Breast epithelium (tissue), 3 donors: Measurements from ENCODE around the gene KRT15.

Experiments
- CTCF ChIP-seq, 3 donors: fragments of 450-650 bp; IDR thresholded peaks; one replicate each; pipeline ENCODE4 v1.5.1; 2016 to 2017; ENCODE audit warnings: antibody characterized with exemption in 3 of 3, mild to moderate bottlenecking in 3 of 3, moderate library complexity in 3 of 3
- POLR2AphosphoS5 ChIP-seq, 3 donors: sonication (generic); formaldehyde crosslinking; IDR thresholded peaks; one replicate each; pipeline ENCODE4 v1.6.1; 2017; ENCODE audit warnings: antibody characterized with exemption in 3 of 3

GRCh38 chr17:41529491-41529915 lies 10.8 kb upstream of the KRT15 start:
- no peak for TF ChIP-seq CTCF (IDR thresholded peaks at IDR 0.05)
- TF ChIP-seq POLR2AphosphoS5 (IDR thresholded peaks at IDR 0.05) = no peak
